H9 (cell line): ENCODE measurements around the gene GOLGA1. TPM values are rescaled to one million over a fixed set of nuclear protein-coding genes. Genes with fewer than 3 reads are reported as not detected.

Experiments
- DNase-seq: peaks from one replicate; pipeline ENCODE4 v3.0.0-alpha.2; 2017
- H2AFZ ChIP-seq: one replicate; pipeline ENCODE4 v1.6.1; 2013; ENCODE audit warnings: mild to moderate bottlenecking, low read length, control low read depth, moderate library complexity
- H2AK5ac ChIP-seq: 2 replicates; pipeline ENCODE4 v1.6.1; 2013; ENCODE audit warnings: low read length, control low read depth, mixed read lengths; ENCODE audit not compliant: insufficient read length
- H2BK120ac ChIP-seq: one replicate; pipeline ENCODE4 v1.6.1; 2013; ENCODE audit warnings: low read depth, mild to moderate bottlenecking, low read length, control low read depth, inconsistent platforms; ENCODE audit not compliant: poor library complexity, severe bottlenecking
- H2BK12ac ChIP-seq: 2 replicates; pipeline ENCODE4 v1.6.1; 2013; ENCODE audit warnings: low read length, control low read depth, mixed read lengths, low read depth; ENCODE audit not compliant: insufficient read length
- H2BK15ac ChIP-seq: 2 replicates; pipeline ENCODE4 v1.6.1; 2013; ENCODE audit warnings: low read depth, low read length, control low read depth
- H2BK20ac ChIP-seq: one replicate; pipeline ENCODE4 v1.6.1; 2013; ENCODE audit warnings: low read depth, mild to moderate bottlenecking, low read length, control low read depth, inconsistent platforms; ENCODE audit not compliant: poor library complexity, severe bottlenecking
- H2BK5ac ChIP-seq: 2 replicates; pipeline ENCODE4 v1.6.1; 2013; ENCODE audit warnings: low read length, control low read depth, mixed read lengths; ENCODE audit not compliant: insufficient read length
- H3K14ac ChIP-seq: 2 replicates; pipeline ENCODE4 v1.6.1; 2013; ENCODE audit warnings: low read length, control low read depth; ENCODE audit not compliant: insufficient read depth
- H3K18ac ChIP-seq: 2 replicates; pipeline ENCODE4 v1.6.1; 2013; ENCODE audit warnings: low read depth, mild to moderate bottlenecking, mixed read lengths, low read length, control low read depth; ENCODE audit not compliant: insufficient read length
- H3K23ac ChIP-seq: 2 replicates; pipeline ENCODE4 v1.6.1; 2013; ENCODE audit warnings: low read length, control low read depth, mixed read lengths, low read depth; ENCODE audit not compliant: insufficient read length
- H3K23me2 ChIP-seq: 2 replicates; pipeline ENCODE4 v1.6.1; 2013; ENCODE audit warnings: low read depth, mild to moderate bottlenecking, mixed read lengths, low read length, control low read depth; ENCODE audit not compliant: insufficient read length, poor library complexity, severe bottlenecking
- H3K27ac ChIP-seq: 2 replicates; pipeline ENCODE4 v1.5.1; 2013; ENCODE audit warnings: low read length, control low read depth, mixed read lengths, low read depth; ENCODE audit not compliant: insufficient read length
- H3K27me3 ChIP-seq: 2 replicates; pipeline ENCODE4 v1.6.1; 2013; ENCODE audit warnings: low read length, control low read depth, inconsistent platforms; ENCODE audit not compliant: insufficient read depth
- H3K4ac ChIP-seq: 2 replicates; pipeline ENCODE4 v1.6.1; 2013; ENCODE audit warnings: low read depth, mild to moderate bottlenecking, control low read depth, inconsistent platforms, low read length, moderate library complexity
- H3K4me1 ChIP-seq: 2 replicates; pipeline ENCODE4 v1.6.1; 2013; ENCODE audit warnings: low read length, control low read depth, inconsistent platforms; ENCODE audit not compliant: insufficient read depth
- H3K4me2 ChIP-seq: 2 replicates; pipeline ENCODE4 v1.6.1; 2013; ENCODE audit warnings: low read length, control low read depth, mixed read lengths; ENCODE audit not compliant: insufficient read length, insufficient read depth
- H3K56ac ChIP-seq: 2 replicates; pipeline ENCODE4 v1.6.1; 2013; ENCODE audit warnings: low read depth, mild to moderate bottlenecking, mixed read lengths, low read length, control low read depth; ENCODE audit not compliant: insufficient read length
- H3K79me1 ChIP-seq: 2 replicates; pipeline ENCODE4 v1.6.1; 2013; ENCODE audit warnings: low read depth, mild to moderate bottlenecking, moderate library complexity, low read length, control low read depth, inconsistent platforms; ENCODE audit not compliant: insufficient read depth, poor library complexity, severe bottlenecking
- H3K79me2 ChIP-seq: 2 replicates; pipeline ENCODE4 v1.6.1; 2013; ENCODE audit warnings: low read length, control low read depth, inconsistent platforms; ENCODE audit not compliant: insufficient read depth
- H3K9ac ChIP-seq: 2 replicates; pipeline ENCODE4 v1.6.1; 2013; ENCODE audit warnings: low read length, control low read depth, mixed read lengths; ENCODE audit not compliant: insufficient read length; ENCODE audit errors: extremely low read depth
- H3K9me3 ChIP-seq: one replicate; pipeline ENCODE4 v1.6.1; 2013; ENCODE audit warnings: low read depth, low read length, inconsistent platforms; ENCODE audit not compliant: control insufficient read depth
- H3T11ph ChIP-seq: one replicate; pipeline ENCODE4 v1.6.1; 2013; ENCODE audit warnings: mild to moderate bottlenecking, low read length, control low read depth, inconsistent platforms
- H4K20me1 ChIP-seq: one replicate; pipeline ENCODE4 v1.6.1; 2013; ENCODE audit not compliant: control insufficient read depth, insufficient read length, insufficient read depth
- H4K5ac ChIP-seq: 2 replicates; pipeline ENCODE4 v1.6.1; 2013; ENCODE audit warnings: low read depth, mild to moderate bottlenecking, mixed read lengths, low read length, control low read depth; ENCODE audit not compliant: insufficient read length
- H4K8ac ChIP-seq: replicated peaks from 2 replicates; pipeline ENCODE4 v1.6.1; 2013; ENCODE audit warnings: low read length, control low read depth, mixed read lengths, low read depth; ENCODE audit not compliant: insufficient read length
- H4K91ac ChIP-seq: 2 replicates; pipeline ENCODE4 v1.6.1; 2013; ENCODE audit warnings: low read depth, mild to moderate bottlenecking, moderate library complexity, mixed read lengths, low read length, control low read depth; ENCODE audit not compliant: insufficient read length
- H3K27ac Mint-ChIP-seq, 3 experiments: 2 replicates in 2 of 3; 3 replicates in 1 of 3; pipeline ENCODE4 v1.8.0; 2020 to 2021; ENCODE audit warnings: mixed read lengths in 3 of 3, mild to moderate bottlenecking in 1 of 3, moderate library complexity in 1 of 3
- H3K27me3 Mint-ChIP-seq: 2 replicates; pipeline ENCODE4 v1.8.0; 2021; ENCODE audit warnings: low read depth, mild to moderate bottlenecking, moderate library complexity, mixed read lengths
- H3K36me3 Mint-ChIP-seq, 3 experiments: 2 replicates in 2 of 3; 3 replicates in 1 of 3; pipeline ENCODE4 v1.8.0; 2020 to 2021; ENCODE audit warnings: low read depth in 3 of 3, mixed read lengths in 3 of 3; ENCODE audit not compliant: insufficient read depth in 1 of 3
- H3K4me1 Mint-ChIP-seq, 2 experiments: 2 replicates each; pipeline ENCODE4 v1.8.0; 2020; ENCODE audit warnings: mixed read lengths in 2 of 2
- H3K4me3 Mint-ChIP-seq, 2 experiments: 2 replicates in 1 of 2; 3 replicates in 1 of 2; pipeline ENCODE4 v1.8.0; 2020 to 2021; ENCODE audit warnings: mild to moderate bottlenecking in 2 of 2, mixed read lengths in 2 of 2, moderate library complexity in 1 of 2
- H3K9me3 Mint-ChIP-seq, 2 experiments: 2 replicates in 1 of 2; 3 replicates in 1 of 2; pipeline ENCODE4 v1.8.0; 2020; ENCODE audit warnings: mild to moderate bottlenecking in 2 of 2, mixed read lengths in 2 of 2, moderate library complexity in 1 of 2
- WGBS: extraction: QIAGEN DNeasy Blood & Tissue Kit; methylation state at CpG from one replicate; pipeline ENCODE4 v1.1.7; 2013; ENCODE audit warnings: missing lambda C conversion rate, low lambda C conversion rate, mixed read lengths; ENCODE audit not compliant: insufficient read length; ENCODE audit errors: extremely low coverage; 5-methylcytosine and 5-hydroxymethylcytosine counted together
- total RNA-seq: library from RNA; stranded (reverse); gene quantifications from 2 replicates; pipeline ENCODE4 v1.2.1, GENCODE V29; 2021
- TF ChIP-seq, protein P1 (sequence below): fragments of 200-600 bp; sonication (generic); conservative IDR thresholded peaks from 3 replicates; pipeline ENCODE4 v1.8.0; 2021; ENCODE audit warnings: antibody characterized with exemption, mild to moderate bottlenecking

GOLGA1 gene
- total RNA-seq, 1 experiment from 2014 or later = 7.6 TPM

DNA sequence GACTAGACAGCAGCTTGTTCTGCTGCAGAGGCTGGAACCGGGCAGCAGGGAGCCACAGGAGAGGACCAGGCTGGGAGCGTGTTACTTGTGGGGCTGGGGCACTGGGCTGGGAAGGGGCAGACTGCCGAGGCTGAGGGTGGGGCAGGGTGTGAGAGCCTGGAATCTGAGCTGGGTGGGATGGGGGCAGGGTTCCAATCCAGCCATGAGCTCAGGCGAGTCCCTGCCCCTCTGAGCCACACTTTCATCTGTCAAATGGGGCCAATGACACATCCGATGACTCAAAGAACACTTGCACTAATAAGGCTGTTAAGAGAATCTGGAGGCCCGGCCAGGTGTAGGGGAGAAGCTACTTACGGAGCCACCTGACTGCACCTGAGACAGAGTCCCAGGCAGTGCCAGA, 106.3 kb downstream of the GOLGA1 start:
- no peak overlapping the region for H3K56ac ChIP-seq
- H3K27ac Mint-ChIP-seq = no peak overlapping the region; a peak in 1 of 7 replicates
- no peak overlapping the region for H4K5ac ChIP-seq
- no peaks in the 10 kb centered on the region for H3K79me2 ChIP-seq
- H2BK15ac ChIP-seq = no peak overlapping the region
- H3K4ac ChIP-seq = no peak overlapping the region
- no peak overlapping the region for H3K27ac ChIP-seq
- H3K79me1 ChIP-seq = no peaks in the 10 kb centered on the region
- H3K4me3 Mint-ChIP-seq = no peak overlapping the region
- peaks cover 2% of the 10 kb centered on the region; the same call in 1 of the 2 replicates for H3K27me3 Mint-ChIP-seq
- H3K36me3 Mint-ChIP-seq = peaks cover 0 to 1% (median 0%) of the 10 kb centered on the region in 3 experiments; a peak in 2 of 7 replicates
- H3K14ac ChIP-seq = no peak overlapping the region
- H4K20me1 ChIP-seq = no peaks in the 10 kb centered on the region
- no peaks in the 10 kb centered on the region for H3K9me3 ChIP-seq
- no peak overlapping the region for H2AK5ac ChIP-seq
- H3K9ac ChIP-seq = no peak overlapping the region
- H3K4me1 Mint-ChIP-seq = peaks cover 5 to 16% of the 10 kb centered on the region in 2 experiments
- H3K23ac ChIP-seq = no peak overlapping the region
- H3K23me2 ChIP-seq = no peaks in the 10 kb centered on the region
- no peak overlapping the region for H2BK5ac ChIP-seq
- no peaks in the 10 kb centered on the region for H3K27me3 ChIP-seq
- no peak overlapping the region for H4K8ac ChIP-seq
- H3K18ac ChIP-seq = no peak overlapping the region
- no peak overlapping the region for H2BK20ac ChIP-seq
- H3K9me3 Mint-ChIP-seq = no peaks in the 10 kb centered on the region
- TF ChIP-seq, protein P1, sequence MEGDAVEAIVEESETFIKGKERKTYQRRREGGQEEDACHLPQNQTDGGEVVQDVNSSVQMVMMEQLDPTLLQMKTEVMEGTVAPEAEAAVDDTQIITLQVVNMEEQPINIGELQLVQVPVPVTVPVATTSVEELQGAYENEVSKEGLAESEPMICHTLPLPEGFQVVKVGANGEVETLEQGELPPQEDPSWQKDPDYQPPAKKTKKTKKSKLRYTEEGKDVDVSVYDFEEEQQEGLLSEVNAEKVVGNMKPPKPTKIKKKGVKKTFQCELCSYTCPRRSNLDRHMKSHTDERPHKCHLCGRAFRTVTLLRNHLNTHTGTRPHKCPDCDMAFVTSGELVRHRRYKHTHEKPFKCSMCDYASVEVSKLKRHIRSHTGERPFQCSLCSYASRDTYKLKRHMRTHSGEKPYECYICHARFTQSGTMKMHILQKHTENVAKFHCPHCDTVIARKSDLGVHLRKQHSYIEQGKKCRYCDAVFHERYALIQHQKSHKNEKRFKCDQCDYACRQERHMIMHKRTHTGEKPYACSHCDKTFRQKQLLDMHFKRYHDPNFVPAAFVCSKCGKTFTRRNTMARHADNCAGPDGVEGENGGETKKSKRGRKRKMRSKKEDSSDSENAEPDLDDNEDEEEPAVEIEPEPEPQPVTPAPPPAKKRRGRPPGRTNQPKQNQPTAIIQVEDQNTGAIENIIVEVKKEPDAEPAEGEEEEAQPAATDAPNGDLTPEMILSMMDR = no peak
- no peak overlapping the region for H2AFZ ChIP-seq
- WGBS = no CpG with 5 or more reads among the region's 7 CpGs
- no peak overlapping the region for H2BK12ac ChIP-seq
- H3T11ph ChIP-seq = no peak overlapping the region
- no peak overlapping the region for H4K91ac ChIP-seq
- H2BK120ac ChIP-seq = no peak overlapping the region
- H3K4me1 ChIP-seq = no peaks in the 10 kb centered on the region
- H3K4me2 ChIP-seq = no peak overlapping the region
- DNase-seq = no peak
